ENCODE data around the gene ENTR1.
A peak's percentile ranks its signal among the peaks of the same experiment; 100 is the strongest.

The ENTR1 gene

GRCh38 chr9:136354592-136355085, 55.8 kb downstream of the ENTR1 start:
- no peak overlapping the region for H3K4me3 ChIP-seq (ENCODE audit: low read depth, low read length)
- no peak for DNase-seq
- H3K27ac ChIP-seq, result no peak overlapping the region
- no peak for TF ChIP-seq CTCF (IDR thresholded peaks at IDR 0.05; ENCODE audit: low read depth, low read length)
- H3K27me3 ChIP-seq (ENCODE audit: insufficient read depth, low read depth, severe bottlenecking), result no peaks in the 10 kb centered on the region
- peaks cover 39% of the 10 kb centered on the region for H3K36me3 ChIP-seq
- H3K9me3 ChIP-seq (ENCODE audit: severe bottlenecking), result no peaks in the 10 kb centered on the region

- Histone ChIP-seq H3K27ac (peak overlapping the region; percentile 5; the same call in 1 of the 2 replicates), H3K9me3 (ENCODE audit: severe bottlenecking) (no peaks in the 10 kb centered on the region), H3K27me3 (ENCODE audit: insufficient read depth, low read depth, severe bottlenecking) (no peaks in the 10 kb centered on the region), H3K4me3 (ENCODE audit: low read depth, low read length) (no peak overlapping the region), H3K36me3 (peaks cover 43% of the 10 kb centered on the region)
- no peak for DNase-seq
- TF ChIP-seq CTCF (IDR thresholded peaks at IDR 0.05; ENCODE audit: low read depth, low read length), result no peak
These were observed 56.5 kb downstream of the ENTR1 start for GRCh38 chr9:136353757-136354488.

GRCh38 chr9:136353088-136353487, 57.3 kb downstream of the ENTR1 start:
- DNase-seq, result no peak
- Histone ChIP-seq H3K36me3 (peaks cover 36% of the 10 kb centered on the region), H3K4me3 (ENCODE audit: low read depth, low read length) (no peak overlapping the region), H3K27me3 (ENCODE audit: insufficient read depth, low read depth, severe bottlenecking) (no peaks in the 10 kb centered on the region), H3K27ac (no peak overlapping the region), H3K9me3 (ENCODE audit: severe bottlenecking) (no peaks in the 10 kb centered on the region)
- TF ChIP-seq CTCF (IDR thresholded peaks at IDR 0.05; ENCODE audit: low read depth, low read length), result no peak

GRCh38 chr9:136352682-136353081, 57.7 kb downstream of the ENTR1 start:
- Histone ChIP-seq H3K36me3 (peaks cover 32% of the 10 kb centered on the region), H3K9me3 (ENCODE audit: severe bottlenecking) (no peaks in the 10 kb centered on the region), H3K27ac (no peak overlapping the region), H3K4me3 (ENCODE audit: low read depth, low read length) (no peak overlapping the region), H3K27me3 (ENCODE audit: insufficient read depth, low read depth, severe bottlenecking) (no peaks in the 10 kb centered on the region)
- TF ChIP-seq CTCF (IDR thresholded peaks at IDR 0.05; ENCODE audit: low read depth, low read length), result no peak
- no peak for DNase-seq

All from WERI-Rb-1 (cell line).